Kidney (tissue), 14 donors: Measurements from ENCODE around the gene ABHD16B. TPM values are rescaled to one million over a fixed set of nuclear protein-coding genes. Genes with fewer than 3 reads are reported as not detected.

ENCODE experiments used
- DNase-seq, 5 donors: peaks; one replicate each; pipeline ENCODE4 v3.0.0-alpha.2; 2013 to 2020
- FAIRE-seq: peaks from 2 replicates; lab custom pipeline; 2012; peaks lifted over from hg19 to GRCh38; lab: Jason Lieb, UNC
- H3K27ac ChIP-seq, 2 donors: one replicate each; pipeline ENCODE4 v1.7.0; 2013; ENCODE audit warnings: low read depth in 2 of 2, low read length in 2 of 2, inconsistent platforms in 1 of 2
- H3K27me3 ChIP-seq: one replicate; pipeline ENCODE4 v1.7.1; 2013; ENCODE audit warnings: low read length, inconsistent platforms; ENCODE audit not compliant: control insufficient read depth, insufficient read depth
- H3K36me3 ChIP-seq, 3 donors: one replicate each; pipeline versions ENCODE4 v1.7.0 to v1.7.1; 2013; ENCODE audit warnings: low read length in 3 of 3, control low read depth in 1 of 3, inconsistent platforms in 1 of 3; ENCODE audit not compliant: insufficient read depth in 3 of 3, control insufficient read depth in 2 of 3
- H3K4me1 ChIP-seq, 3 donors: one replicate each; pipeline versions ENCODE4 v1.7.0 to v1.7.1; 2013; ENCODE audit warnings: low read length in 3 of 3, inconsistent platforms in 1 of 3, low read depth in 1 of 3; ENCODE audit not compliant: control insufficient read depth in 2 of 3, insufficient read depth in 2 of 3
- H3K4me3 ChIP-seq, 3 donors: one replicate each; pipeline versions ENCODE4 v1.7.0 to v1.8.1; 2013; ENCODE audit warnings: low read length in 3 of 3, control low read depth in 1 of 3, inconsistent platforms in 1 of 3
- H3K9ac ChIP-seq, 3 donors: one replicate each; pipeline versions ENCODE4 v1.7.0 to v1.7.1; 2013; ENCODE audit warnings: low read length in 3 of 3, control low read depth in 1 of 3, inconsistent platforms in 1 of 3
- H3K9me3 ChIP-seq, 3 donors: one replicate each; pipeline versions ENCODE4 v1.7.0 to v1.7.1; 2013; ENCODE audit warnings: low read length in 3 of 3, control low read depth in 1 of 3, inconsistent platforms in 1 of 3; ENCODE audit not compliant: control insufficient read depth in 2 of 3, insufficient read depth in 1 of 3
- CTCF ChIP-seq: IDR thresholded peaks from 3 replicates; pipeline ENCODE4 v1.5.1; 2012; ENCODE audit warnings: mild to moderate bottlenecking, moderate library complexity, borderline replicate concordance; ENCODE audit not compliant: insufficient read depth; ENCODE audit errors: extremely low read depth
- intact Hi-C: fragments of 100-400 bp; cut with DNase I; formaldehyde crosslinking; loops from one replicate; pipeline ENCODE4 v1.11.1; 2022
- polyA plus RNA-seq: library from polyadenylated mRNA; stranded (reverse); fragments of 350-450 nt; fragmentation: Illumina TruSeq; extraction: RNeasy Lipid Tissue Mini Kit (QIAGEN cat#74804); gene quantifications from one replicate; pipeline ENCODE4 v1.2.3, GENCODE V29; 2014; ENCODE audit warnings: low read depth, low replicate concordance; ENCODE audit not compliant: insufficient read depth
- total RNA-seq: library from RNA; stranded (reverse); fragmentation: NEBNext Ultra II Directional; extraction: Animal tissue kit (Norgen Biotek cat#: 25700); gene quantifications from one replicate; pipeline ENCODE4 v1.2.1, GENCODE V29; 2021
- donor health status: control.
- donor health status: control.
- donor health status: control.
- donor health status: control.
- donor health status: control.
- donor health status: DM: yes; HTN: yes; CAD: no.
- donor health status: Normal renal cell carcinoma (clear cell type).

Gene ABHD16B
- total and polyA plus RNA-seq, 2 donors from 2014 or later: not detected

- no peaks in the 10 kb centered on the region for H3K27me3 ChIP-seq
- H3K9me3 ChIP-seq: no peaks in the 10 kb centered on the region
- no peak for TF ChIP-seq CTCF
- H3K36me3 ChIP-seq: no peaks in the 10 kb centered on the region
- peak overlapping the region; percentile 74 to 75 for H3K27ac ChIP-seq
- H3K4me1 ChIP-seq: peaks cover 0 to 36% (median 9%) of the 10 kb centered on the region in 3 donors
- DNase-seq (peak in 2 of 5 donors; percentile 48 to 84), FAIRE-seq (no peak)
- H3K4me3 ChIP-seq: peak overlapping the region in 1 of 3 donors; percentile 48
- no peak overlapping the region for H3K9ac ChIP-seq
- intact Hi-C loops: no loop called here
These were observed 29.7 kb upstream of the ABHD16B start for GRCh38 chr20:63831646-63831992.

- Histone ChIP-seq H3K36me3 (no peaks in the 10 kb centered on the region), H3K27ac (peak overlapping the region; percentile 74 to 75), H3K9ac (peak overlapping the region in 1 of 3 donors; percentile 26), H3K4me1 (peaks cover 0 to 31% (median 9%) of the 10 kb centered on the region in 3 donors), H3K9me3 (no peaks in the 10 kb centered on the region), H3K4me3 (peak overlapping the region in 1 of 3 donors; percentile 48), H3K27me3 (no peaks in the 10 kb centered on the region)
- intact Hi-C loops: no loop called here
- DNase-seq (peak; percentile 75 to 87 (median 86)), FAIRE-seq (no peak)
- TF ChIP-seq CTCF: no peak
These were observed 29.2 kb upstream of the ABHD16B start for GRCh38 chr20:63831993-63832686.

- Histone ChIP-seq H3K27ac (peak overlapping the region in 1 of 2 donors; percentile 56), H3K36me3 (no peaks in the 10 kb centered on the region), H3K27me3 (no peaks in the 10 kb centered on the region), H3K4me1 (peaks cover 0 to 29% (median 0%) of the 10 kb centered on the region in 3 donors), H3K9me3 (no peaks in the 10 kb centered on the region), H3K9ac (no peak overlapping the region), H3K4me3 (no peak overlapping the region)
- peak in 2 of 5 donors; percentile 58 to 72 for DNase-seq
- no peak for TF ChIP-seq CTCF
- FAIRE-seq: no peak
- intact Hi-C loops: no loop called here
These were observed 27.4 kb upstream of the ABHD16B start for GRCh38 chr20:63833776-63834490.
